Testis (tissue), 3 donors: ENCODE data around the gene MAPK9. TPM values are rescaled to one million over a fixed set of nuclear protein-coding genes. Genes with fewer than 3 reads are reported as not detected.

Experiments used
- DNase-seq: peaks from one replicate; pipeline ENCODE4 v3.0.0-alpha.2; 2019
- H3K27ac ChIP-seq, 2 donors: fragments of 200-600 bp; sonication (generic); one replicate each; pipeline ENCODE4 v1.5.1; 2019
- H3K27me3 ChIP-seq: fragments of 200-600 bp; sonication (generic); one replicate; pipeline ENCODE4 v1.5.1; 2019
- H3K36me3 ChIP-seq: fragments of 200-600 bp; sonication (generic); one replicate; pipeline ENCODE4 v1.5.1; 2017; ENCODE audit warnings: low read depth; ENCODE audit errors: missing control alignments
- H3K4me1 ChIP-seq: fragments of 200-600 bp; sonication (generic); one replicate; pipeline ENCODE4 v1.5.1; 2019
- H3K4me3 ChIP-seq, 2 donors: fragments of 200-600 bp; sonication (generic); one replicate each; pipeline ENCODE4 v1.5.1; 2017 to 2019
- H3K9me3 ChIP-seq: fragments of 200-600 bp; sonication (generic); one replicate; pipeline ENCODE4 v1.5.1; 2017
- CTCF ChIP-seq, 3 experiments: fragments of 450-650 bp in 2 of 3; fragments of 200-600 bp in 1 of 3; sonication (generic) in 1 of 3; IDR thresholded peaks; one replicate each; pipeline ENCODE4 v1.5.1; 2016 to 2019; ENCODE audit warnings: antibody characterized with exemption in 3 of 3, mild to moderate bottlenecking in 2 of 3, moderate library complexity in 1 of 3
- POLR2A ChIP-seq: fragments of 450-650 bp; IDR thresholded peaks from one replicate; pipeline ENCODE4 v1.6.1; 2017; ENCODE audit warnings: antibody characterized with exemption, mild to moderate bottlenecking, moderate library complexity
- WGBS, 2 donors: methylation state at CpG; one replicate each; pipeline ENCODE4 v1.1.5; 2018; 5-methylcytosine and 5-hydroxymethylcytosine counted together
- intact Hi-C: fragments of 100-400 bp; cut with DNase I; formaldehyde crosslinking; loops from one replicate; pipeline ENCODE4 v1.15.1; 2023; ENCODE audit warnings: low total_unique reads
- polyA plus RNA-seq: library from polyadenylated mRNA; stranded (reverse); fragments of 350-450 nt; fragmentation: Illumina TruSeq; extraction: RNeasy Lipid Tissue Mini Kit (QIAGEN cat#74804); gene quantifications from one replicate; pipeline ENCODE4 v1.2.3, GENCODE V29; 2014; ENCODE audit warnings: low read depth, low replicate concordance; ENCODE audit not compliant: insufficient read depth
- total RNA-seq, 2 donors: library from RNA; depleted of rRNA; stranded (reverse); fragments of >200 nt; gene quantifications; one replicate each; pipeline ENCODE4 v1.2.3, GENCODE V29; 2016

The MAPK9 gene
- total and polyA plus RNA-seq, 3 donors from 2014 or later, result 34.9 to 57.0 (median 54.3) TPM

GRCh38 chr5:180323160-180323559 is 31.3 kb upstream of the MAPK9 start:
- Histone ChIP-seq H3K36me3 (no peaks in the 10 kb centered on the region), H3K27ac (no peak overlapping the region), H3K4me1 (no peaks in the 10 kb centered on the region), H3K9me3 (no peaks in the 10 kb centered on the region), H3K27me3 (no peaks in the 10 kb centered on the region), H3K4me3 (no peak overlapping the region)
- no peak for TF ChIP-seq POLR2A
- TF ChIP-seq CTCF (IDR thresholded peaks at IDR 0.05), result no peak
- DNase-seq, result no peak
- intact Hi-C loops, result no loop called here
- 84 to 86% methylated on average over 14 of the region's 14 CpGs for WGBS, 2 donors

GRCh38 chr5:180318456-180319089 is 26.7 kb upstream of the MAPK9 start:
- TF ChIP-seq POLR2A (no peak), CTCF (IDR thresholded peaks at IDR 0.05) (no peak)
- Histone ChIP-seq H3K9me3 (no peaks in the 10 kb centered on the region), H3K36me3 (no peaks in the 10 kb centered on the region), H3K4me1 (no peaks in the 10 kb centered on the region), H3K27me3 (no peaks in the 10 kb centered on the region), H3K27ac (no peak overlapping the region), H3K4me3 (no peak overlapping the region)
- intact Hi-C loops, result no loop called here
- no peak for DNase-seq
- 95 to 96% methylated on average over 9 to 23 of the region's 23 CpGs for WGBS, 2 donors

- 93 to 94% methylated on average over 20 of the region's 20 CpGs for WGBS, 2 donors
- Histone ChIP-seq H3K36me3 (no peaks in the 10 kb centered on the region), H3K4me1 (no peaks in the 10 kb centered on the region), H3K27ac (no peak overlapping the region), H3K4me3 (no peak overlapping the region), H3K27me3 (no peaks in the 10 kb centered on the region), H3K9me3 (no peaks in the 10 kb centered on the region)
- no peak for TF ChIP-seq POLR2A
- no peak for TF ChIP-seq CTCF (IDR thresholded peaks at IDR 0.05)
- DNase-seq, result no peak
- intact Hi-C loops, result no loop called here
These were observed 24.7 kb upstream of the MAPK9 start for GRCh38 chr5:180316586-180316985.

- H3K27me3 ChIP-seq, result no peaks in the 10 kb centered on the region
- DNase-seq, result peak; percentile 77
- TF ChIP-seq CTCF (IDR thresholded peaks at IDR 0.05), result peak; percentile 70 to 91 (median 77)
- TF ChIP-seq POLR2A, result no peak
- H3K4me1 ChIP-seq, result no peaks in the 10 kb centered on the region
- no peak overlapping the region for H3K27ac ChIP-seq
- H3K4me3 ChIP-seq, result no peak overlapping the region
- no peaks in the 10 kb centered on the region for H3K36me3 ChIP-seq
- no peaks in the 10 kb centered on the region for H3K9me3 ChIP-seq
- intact Hi-C loops, result no loop called here
- 72% methylated on average over 9 of the region's 9 CpGs for WGBS, 2 donors
These were observed 23.9 kb upstream of the MAPK9 start for GRCh38 chr5:180315762-180316212.
